ENCODE data around the gene ASCL5. TPM values are rescaled to one million over a fixed set of nuclear protein-coding genes. Genes with fewer than 3 reads are reported as not detected.

The ASCL5 gene
- total RNA-seq, 2 experiments from 2014 or later: not detected

- Mint-ChIP-seq H3K4me1 (peaks cover 5% of the 10 kb centered on the region), H3K27ac (no peak overlapping the region), H3K4me3 (no peak overlapping the region), H3K9me3 (no peaks in the 10 kb centered on the region), H3K36me3 (ENCODE audit: low read depth) (no peaks in the 10 kb centered on the region), H3K27me3 (peaks cover 26% of the 10 kb centered on the region)
- DNase-seq: no peak
- POLR2A ChIA-PET: no interaction called here
- CTCF ChIA-PET: no interaction called here
Measured at GRCh38 chr1:201122321-201122957, 4.5 kb downstream of the ASCL5 start.

- peak; percentile 53 for DNase-seq
- peaks cover 28% of the 10 kb centered on the region for H3K27me3 Mint-ChIP-seq
- peaks cover 7% of the 10 kb centered on the region for H3K4me1 Mint-ChIP-seq
- H3K4me3 Mint-ChIP-seq: no peak overlapping the region
- ChIA-PET POLR2A (no interaction called here), CTCF (interaction anchor here (0.6 to 2.4 kb wide), 15 partner anchors 9 to 497 kb away, joined by 3 to 12 read pairs (median 4); partner anchors contain the start of gene TMEM9)
- no peak overlapping the region for H3K27ac Mint-ChIP-seq
- no peaks in the 10 kb centered on the region for H3K36me3 Mint-ChIP-seq (ENCODE audit: low read depth)
- no peaks in the 10 kb centered on the region for H3K9me3 Mint-ChIP-seq
Measured at GRCh38 chr1:201119206-201120197, 7.5 kb downstream of the ASCL5 start.

GRCh38 chr1:201116091-201116490, 10.9 kb downstream of the ASCL5 start:
- Mint-ChIP-seq H3K9me3 (no peaks in the 10 kb centered on the region), H3K36me3 (ENCODE audit: low read depth) (no peaks in the 10 kb centered on the region), H3K27ac (no peak overlapping the region), H3K4me3 (no peak overlapping the region), H3K4me1 (peaks cover 10% of the 10 kb centered on the region), H3K27me3 (peaks cover 27% of the 10 kb centered on the region)
- DNase-seq: no peak
- CTCF ChIA-PET: interaction anchor here (0.5 to 1.3 kb wide), 3 partner anchors 14 to 248 kb away, joined by 3 to 7 read pairs (median 3); no protein-coding TSS in a partner anchor
- POLR2A ChIA-PET: no interaction called here

- Mint-ChIP-seq H3K27me3 (peaks cover 24% of the 10 kb centered on the region), H3K36me3 (ENCODE audit: low read depth) (no peaks in the 10 kb centered on the region), H3K9me3 (no peaks in the 10 kb centered on the region), H3K4me1 (peaks cover 10% of the 10 kb centered on the region), H3K4me3 (no peak overlapping the region), H3K27ac (no peak overlapping the region)
- CTCF ChIA-PET: interaction anchor here (1.5 to 2.6 kb wide), 3 partner anchors 96 to 272 kb away, joined by 3 to 13 read pairs (median 4); no protein-coding TSS in a partner anchor
- POLR2A ChIA-PET: no interaction called here
- no peak for DNase-seq
Measured at GRCh38 chr1:201115390-201115937, 11.5 kb downstream of the ASCL5 start.

GRCh38 chr1:201114245-201115131, 12.5 kb downstream of the ASCL5 start:
- H3K4me3 Mint-ChIP-seq: peak overlapping the region; percentile 72
- ChIA-PET CTCF (interaction anchor here (0.6 to 2.6 kb wide), 9 partner anchors 12 to 1158 kb away, joined by 3 to 13 read pairs (median 3); no protein-coding TSS in a partner anchor), POLR2A (interaction anchor here (0.5 kb wide), 1 partner anchor 492 kb away, joined by 4 read pairs; no protein-coding TSS in a partner anchor)
- H3K27ac Mint-ChIP-seq: peak overlapping the region; percentile 36
- no peaks in the 10 kb centered on the region for H3K36me3 Mint-ChIP-seq (ENCODE audit: low read depth)
- peak; percentile 73 for DNase-seq
- peaks cover 5% of the 10 kb centered on the region for H3K4me1 Mint-ChIP-seq
- no peaks in the 10 kb centered on the region for H3K9me3 Mint-ChIP-seq
- H3K27me3 Mint-ChIP-seq: peaks cover 24% of the 10 kb centered on the region

- POLR2A ChIA-PET: no interaction called here
- peaks cover 5% of the 10 kb centered on the region for H3K4me1 Mint-ChIP-seq
- peak overlapping the region; percentile 25 for H3K27ac Mint-ChIP-seq
- no peaks in the 10 kb centered on the region for H3K9me3 Mint-ChIP-seq
- no peaks in the 10 kb centered on the region for H3K36me3 Mint-ChIP-seq (ENCODE audit: low read depth)
- no peak for DNase-seq
- CTCF ChIA-PET: interaction anchor here (0.6 to 2.6 kb wide), 8 partner anchors 22 to 1158 kb away, joined by 3 to 13 read pairs (median 3); no protein-coding TSS in a partner anchor
- peak overlapping the region; percentile 72 for H3K4me3 Mint-ChIP-seq
- peaks cover 24% of the 10 kb centered on the region for H3K27me3 Mint-ChIP-seq
Measured at GRCh38 chr1:201113451-201114244, 13.3 kb downstream of the ASCL5 start.

- CTCF ChIA-PET: interaction anchor here (1.3 to 2.6 kb wide), 3 partner anchors 28 to 271 kb away, joined by 3 to 13 read pairs (median 3); no protein-coding TSS in a partner anchor
- Mint-ChIP-seq H3K9me3 (no peaks in the 10 kb centered on the region), H3K4me1 (peaks cover 5% of the 10 kb centered on the region), H3K27ac (no peak overlapping the region), H3K4me3 (no peak overlapping the region), H3K36me3 (ENCODE audit: low read depth) (no peaks in the 10 kb centered on the region), H3K27me3 (peaks cover 23% of the 10 kb centered on the region)
- DNase-seq: no peak
- POLR2A ChIA-PET: no interaction called here
Measured at GRCh38 chr1:201112926-201113325, 14.1 kb downstream of the ASCL5 start.

- H3K4me3 Mint-ChIP-seq: no peak within 1 kb of the TSS
- CTCF ChIA-PET: interaction anchor here (1.1 to 1.3 kb wide), 2 partner anchors 14 to 271 kb away, joined by 3 read pairs; no protein-coding TSS in a partner anchor
Measured at GRCh38 chr1:201112173-201112731, 14.7 kb downstream of the ASCL5 start, which contains the start of gene CACNA1S. Gene CACNA1S, minus strand, starts transcription at chr1:201112426. Its CDS starts 87 bp downstream, at chr1:201112339.

GRCh38 chr1:201111672-201112071, 15.3 kb downstream of the ASCL5 start:
- DNase-seq: no peak
- no peaks in the 10 kb centered on the region for H3K36me3 Mint-ChIP-seq (ENCODE audit: low read depth)
- H3K4me3 Mint-ChIP-seq: no peak overlapping the region
- H3K27ac Mint-ChIP-seq: no peak overlapping the region
- ChIA-PET CTCF (interaction anchor here (1.1 kb wide), 1 partner anchor 14 kb away, joined by 3 read pairs; no protein-coding TSS in a partner anchor), POLR2A (no interaction called here)
- peaks cover 17% of the 10 kb centered on the region for H3K27me3 Mint-ChIP-seq
- H3K9me3 Mint-ChIP-seq: no peaks in the 10 kb centered on the region
- peaks cover 5% of the 10 kb centered on the region for H3K4me1 Mint-ChIP-seq

More at GRCh38 chr1:201112173-201112731, 14.7 kb downstream of the ASCL5 start, which contains the start of gene CACNA1S:
- H3K9me3 Mint-ChIP-seq: no peaks in the 10 kb centered on the region
- POLR2A ChIA-PET: no interaction called here
- H3K27ac Mint-ChIP-seq: peak within 1 kb of the TSS; percentile 25
- peaks cover 18% of the 10 kb centered on the region for H3K27me3 Mint-ChIP-seq
- no peak for DNase-seq
- no peaks in the 10 kb centered on the region for H3K36me3 Mint-ChIP-seq (ENCODE audit: low read depth)
- H3K4me1 Mint-ChIP-seq: peaks cover 5% of the 10 kb centered on the region

- H3K27me3 Mint-ChIP-seq: peaks cover 17% of the 10 kb centered on the region
- no peaks in the 10 kb centered on the region for H3K36me3 Mint-ChIP-seq (ENCODE audit: low read depth)
- ChIA-PET POLR2A (no interaction called here), CTCF (interaction anchor here (0.6 to 1.1 kb wide), 3 partner anchors 8 to 15 kb away, joined by 3 read pairs; no protein-coding TSS in a partner anchor)
- H3K4me3 Mint-ChIP-seq: no peak overlapping the region
- no peak for DNase-seq
- H3K27ac Mint-ChIP-seq: no peak overlapping the region
- peaks cover 5% of the 10 kb centered on the region for H3K4me1 Mint-ChIP-seq
- no peaks in the 10 kb centered on the region for H3K9me3 Mint-ChIP-seq
Measured at GRCh38 chr1:201111156-201111555, 15.8 kb downstream of the ASCL5 start.

- Mint-ChIP-seq H3K9me3 (no peaks in the 10 kb centered on the region), H3K4me3 (no peak overlapping the region), H3K27me3 (peaks cover 14% of the 10 kb centered on the region), H3K4me1 (peaks cover 5% of the 10 kb centered on the region), H3K36me3 (ENCODE audit: low read depth) (no peaks in the 10 kb centered on the region), H3K27ac (no peak overlapping the region)
- no peak for DNase-seq
- POLR2A ChIA-PET: no interaction called here
- CTCF ChIA-PET: interaction anchor here (0.6 to 1.1 kb wide), 4 partner anchors 8 to 1176 kb away, joined by 3 to 6 read pairs (median 3); no protein-coding TSS in a partner anchor
Measured at GRCh38 chr1:201110616-201111015, 16.4 kb downstream of the ASCL5 start.

Data from activated CD4-positive, alpha-beta T cell treated with anti-CD3 and anti-CD28 coated beads, Interleukin-2, amount 10 ng/mL, durations not matched to agents 7 days and 5 days (primary cell).